Keratinocyte (primary cell): ENCODE results near the gene HDAC8. TPM values are rescaled to one million over a fixed set of nuclear protein-coding genes. Genes with fewer than 3 reads are reported as not detected.
A peak's percentile ranks its signal among the peaks of the same experiment; 100 is the strongest.

Experiments
- DNase-seq: peaks from one replicate; pipeline ENCODE4 v3.0.0-alpha.2; 2011; ENCODE audit warnings: low read depth, missing footprints, low spot score
- FAIRE-seq: peaks from 2 replicates; lab custom pipeline; 2011; peaks lifted over from hg19 to GRCh38; lab: Jason Lieb, UNC
- H2AFZ ChIP-seq: 2 replicates; pipeline ENCODE4 v1.6.0; 2012; ENCODE audit warnings: low read length, control low read depth, inconsistent platforms; ENCODE audit not compliant: control insufficient read depth
- H3K27ac ChIP-seq: 2 replicates; pipeline ENCODE4 v1.5.1; 2011; ENCODE audit warnings: low read length; ENCODE audit not compliant: control insufficient read depth, insufficient read depth
- H3K27me3 ChIP-seq: 3 replicates; pipeline ENCODE4 v1.6.0; 2011; ENCODE audit warnings: low read length; ENCODE audit not compliant: control insufficient read depth, insufficient read depth; ENCODE audit errors: extremely low read depth
- H3K36me3 ChIP-seq, 2 experiments: 2 replicates in 1 of 2; 3 replicates in 1 of 2; pipeline ENCODE4 v1.5.1; 2011; ENCODE audit warnings: low read length in 2 of 2, mild to moderate bottlenecking in 1 of 2; ENCODE audit not compliant: control insufficient read depth in 2 of 2, insufficient read depth in 2 of 2; ENCODE audit errors: extremely low read depth in 1 of 2
- H3K4me1 ChIP-seq: 3 replicates; pipeline ENCODE4 v1.5.1; 2011; ENCODE audit warnings: low read length; ENCODE audit not compliant: control insufficient read depth, insufficient read depth; ENCODE audit errors: extremely low read depth
- H3K4me2 ChIP-seq: 3 replicates; pipeline ENCODE4 v1.6.0; 2011; ENCODE audit warnings: low read depth, low read length; ENCODE audit not compliant: control insufficient read depth, insufficient read depth; ENCODE audit errors: extremely low read depth
- H3K4me3 ChIP-seq, 3 experiments: fragments of 200-600 bp in 1 of 3; sonication (generic) in 1 of 3; 2 replicates in 2 of 3; 3 replicates in 1 of 3; pipeline ENCODE4 v1.5.1; 2011 to 2016; ENCODE audit warnings: low read length in 3 of 3, mild to moderate bottlenecking in 3 of 3, control low read depth in 2 of 3, inconsistent platforms in 1 of 3, low read depth in 1 of 3, mixed read lengths in 1 of 3, mixed run types in 1 of 3, moderate library complexity in 1 of 3; ENCODE audit not compliant: control insufficient read depth in 2 of 3, insufficient read depth in 2 of 3; ENCODE audit errors: extremely low read depth in 1 of 3
- H3K79me2 ChIP-seq: 2 replicates; pipeline ENCODE4 v1.6.0; 2012; ENCODE audit warnings: low read length; ENCODE audit not compliant: control insufficient read depth, insufficient read depth
- H3K9ac ChIP-seq: 3 replicates; pipeline ENCODE4 v1.6.0; 2011; ENCODE audit warnings: low read length; ENCODE audit not compliant: control insufficient read depth, insufficient read depth; ENCODE audit errors: extremely low read depth
- H3K9me1 ChIP-seq: 3 replicates; pipeline ENCODE4 v1.6.0; 2011; ENCODE audit warnings: low read length; ENCODE audit not compliant: control insufficient read depth, insufficient read depth; ENCODE audit errors: extremely low read depth
- H3K9me3 ChIP-seq: 2 replicates; pipeline ENCODE4 v1.5.1; 2012; ENCODE audit warnings: low read depth, low read length; ENCODE audit not compliant: control insufficient read depth
- H4K20me1 ChIP-seq: 3 replicates; pipeline ENCODE4 v1.6.0; 2011; ENCODE audit warnings: low read length; ENCODE audit not compliant: control insufficient read depth, insufficient read depth; ENCODE audit errors: extremely low read depth
- CTCF ChIP-seq, 3 experiments: IDR thresholded peaks in 1 of 3; conservative IDR thresholded peaks in 1 of 3; optimal IDR thresholded peaks in 1 of 3; 2 replicates in 2 of 3; 3 replicates in 1 of 3; pipeline versions ENCODE3 to v1.5.1; 2011; ENCODE audit warnings: low read length in 3 of 3, mild to moderate bottlenecking in 3 of 3, moderate library complexity in 2 of 3, control low read depth in 1 of 3, inconsistent platforms in 1 of 3; ENCODE audit not compliant: insufficient read depth in 2 of 3; ENCODE audit errors: extremely low read depth in 1 of 3
- EZH2 ChIP-seq: IDR thresholded peaks from one replicate; pipeline ENCODE4 v1.6.1; 2012; ENCODE audit warnings: inconsistent platforms, mild to moderate bottlenecking, low read length, moderate library complexity
- dilution Hi-C: fragments of 300-500 bp; cut with MboI; formaldehyde crosslinking; loops from one replicate; pipeline ENCODE4 v1.7.0; 2020; ENCODE audit warnings: low sequenced_read_pairs; ENCODE audit not compliant: extremely low pct_ligation_motif_present
- polyA plus RNA-seq, 5 experiments: library from polyadenylated mRNA; depleted of rRNA in 3 of 5; stranded (reverse) in 3 of 5; stranded (forward) in 1 of 5; unstranded in 1 of 5; fragments of >200 nt; gene quantifications; 1 replicate in 1 of 5; 2 replicates in 3 of 5; 3 replicates in 1 of 5; pipeline versions ENCODE4 v1.2.1 to v1.2.3, GENCODE V29; 2011 to 2012; ENCODE audit warnings: missing spikeins in 2 of 5, low read depth in 1 of 5, low replicate concordance in 1 of 5

HDAC8 gene
- polyA plus RNA-seq, 1 donor (not counting 4 experiments of a cell fraction or from before 2014, with no cell fraction given) = 27.3 TPM

- DNase-seq (no peak), FAIRE-seq (no peak)
- Histone ChIP-seq H3K79me2 (no peaks in the 10 kb centered on the region), H3K4me3 (no peak overlapping the region), H3K27ac (no peak overlapping the region), H3K36me3 (no peaks in the 10 kb centered on the region), H3K4me1 (peaks cover 7% of the 10 kb centered on the region), H3K9me1 (no peaks in the 10 kb centered on the region), H3K27me3 (peaks cover 39% of the 10 kb centered on the region), H4K20me1 (no peaks in the 10 kb centered on the region), H3K4me2 (no peak overlapping the region), H3K9ac (no peak overlapping the region), H2AFZ (no peak overlapping the region), H3K9me3 (no peaks in the 10 kb centered on the region)
- dilution Hi-C loops = no loop called here
- TF ChIP-seq EZH2 = no peak
- no peak for TF ChIP-seq CTCF (optimal IDR thresholded peaks at IDR 0.05 in 1 of 3, IDR thresholded peaks at IDR 0.05 in 1 of 3, conservative IDR thresholded peaks at IDR 0.05 in 1 of 3; ENCODE audit: extremely low read depth in 1 of 3, insufficient read depth in 2 of 3, low read length in 3 of 3)
These were observed 258.7 kb downstream of the HDAC8 start for GRCh38 chrX:72313707-72314641.

- H3K4me2 ChIP-seq = peak overlapping the region; percentile 50
- dilution Hi-C loops = no loop called here
- FAIRE-seq = no peak
- no peaks in the 10 kb centered on the region for H3K36me3 ChIP-seq
- peaks cover 54% of the 10 kb centered on the region for H3K27me3 ChIP-seq
- no peak overlapping the region for H3K9ac ChIP-seq
- peak overlapping the region; percentile 64 for H2AFZ ChIP-seq
- no peaks in the 10 kb centered on the region for H4K20me1 ChIP-seq
- H3K9me3 ChIP-seq = no peaks in the 10 kb centered on the region
- no peak overlapping the region for H3K4me3 ChIP-seq
- no peak overlapping the region for H3K27ac ChIP-seq
- H3K4me1 ChIP-seq = peaks cover 7% of the 10 kb centered on the region
- H3K9me1 ChIP-seq = no peaks in the 10 kb centered on the region
- TF ChIP-seq CTCF (optimal IDR thresholded peaks at IDR 0.05 in 1 of 3, IDR thresholded peaks at IDR 0.05 in 1 of 3, conservative IDR thresholded peaks at IDR 0.05 in 1 of 3; ENCODE audit: extremely low read depth in 1 of 3, insufficient read depth in 2 of 3, low read length in 3 of 3) (no peak), EZH2 (no peak)
- no peak for DNase-seq
- H3K79me2 ChIP-seq = no peaks in the 10 kb centered on the region
These were observed 260.2 kb downstream of the HDAC8 start for GRCh38 chrX:72312311-72312940.
